Right atrium auricular region (tissue), 2 donors: Measurements from ENCODE around the gene NANOGP8. TPM values are rescaled to one million over a fixed set of nuclear protein-coding genes. Genes with fewer than 3 reads are reported as not detected.

Experiments
- DNase-seq: peaks from one replicate; pipeline ENCODE4 v3.0.0-alpha.2; 2019; ENCODE audit warnings: low spot score
- H3K27ac ChIP-seq, 2 donors: fragments of 200-600 bp; sonication (generic); 1 replicate in 1 of 2; 2 replicates in 1 of 2; pipeline ENCODE4 v1.5.1; 2016 to 2019
- H3K27me3 ChIP-seq, 2 donors: fragments of 200-600 bp; sonication (generic); one replicate each; pipeline versions ENCODE4 v1.5.1 to v1.6.0; 2017 to 2019
- H3K36me3 ChIP-seq: fragments of 200-600 bp; sonication (generic); one replicate; pipeline ENCODE4 v1.5.1; 2016
- H3K4me1 ChIP-seq, 2 donors: fragments of 200-600 bp; sonication (generic); one replicate each; pipeline versions ENCODE4 v1.5.1 to v1.6.0; 2017 to 2019
- H3K4me3 ChIP-seq, 2 donors: fragments of 200-600 bp; sonication (generic); 1 replicate in 1 of 2; 2 replicates in 1 of 2; pipeline ENCODE4 v1.5.1; 2017 to 2019; ENCODE audit warnings: mild to moderate bottlenecking in 1 of 2, moderate library complexity in 1 of 2
- H3K9me3 ChIP-seq, 2 donors: fragments of 200-600 bp; sonication (generic); one replicate each; pipeline ENCODE4 v1.5.1; 2019
- CTCF ChIP-seq, 2 donors: fragments of 200-600 bp; sonication (generic); IDR thresholded peaks; one replicate each; pipeline ENCODE4 v1.5.1; 2019; ENCODE audit warnings: antibody characterized with exemption in 2 of 2
- total RNA-seq, 2 donors: library from RNA; depleted of rRNA; stranded (reverse); fragments of >200 nt; gene quantifications; one replicate each; pipeline ENCODE4 v1.1.0, GENCODE V29; 2016

Gene NANOGP8
- total RNA-seq, 2 donors from 2014 or later, result 0.39 TPM; not detected in 1

DNA sequence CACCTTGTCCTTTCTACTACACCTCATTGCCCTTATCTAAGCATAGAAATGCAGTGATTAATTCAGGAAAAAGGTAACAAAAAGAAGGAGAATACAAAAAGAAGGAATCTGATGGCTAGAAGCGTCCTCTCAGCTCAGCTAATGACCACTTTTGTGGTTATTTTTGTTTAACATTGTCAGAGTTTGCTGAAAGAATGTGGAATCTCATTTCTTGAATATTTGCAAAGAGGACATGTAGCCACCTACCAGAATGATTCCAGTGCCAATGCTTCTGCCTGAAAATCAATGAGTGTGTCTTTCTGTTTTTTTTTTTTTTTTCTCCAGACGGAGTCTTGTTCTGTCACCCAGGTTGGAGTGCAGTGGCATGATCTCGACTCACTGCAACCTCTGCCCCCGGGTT lies 24.5 kb downstream of the NANOGP8 start:
- no peak overlapping the region for H3K4me3 ChIP-seq
- no peaks in the 10 kb centered on the region for H3K36me3 ChIP-seq
- H3K27ac ChIP-seq, result no peak overlapping the region
- no peaks in the 10 kb centered on the region for H3K9me3 ChIP-seq
- H3K27me3 ChIP-seq, result no peaks in the 10 kb centered on the region
- H3K4me1 ChIP-seq, result no peaks in the 10 kb centered on the region
- no peak for TF ChIP-seq CTCF (IDR thresholded peaks at IDR 0.05)
- no peak for DNase-seq

DNA sequence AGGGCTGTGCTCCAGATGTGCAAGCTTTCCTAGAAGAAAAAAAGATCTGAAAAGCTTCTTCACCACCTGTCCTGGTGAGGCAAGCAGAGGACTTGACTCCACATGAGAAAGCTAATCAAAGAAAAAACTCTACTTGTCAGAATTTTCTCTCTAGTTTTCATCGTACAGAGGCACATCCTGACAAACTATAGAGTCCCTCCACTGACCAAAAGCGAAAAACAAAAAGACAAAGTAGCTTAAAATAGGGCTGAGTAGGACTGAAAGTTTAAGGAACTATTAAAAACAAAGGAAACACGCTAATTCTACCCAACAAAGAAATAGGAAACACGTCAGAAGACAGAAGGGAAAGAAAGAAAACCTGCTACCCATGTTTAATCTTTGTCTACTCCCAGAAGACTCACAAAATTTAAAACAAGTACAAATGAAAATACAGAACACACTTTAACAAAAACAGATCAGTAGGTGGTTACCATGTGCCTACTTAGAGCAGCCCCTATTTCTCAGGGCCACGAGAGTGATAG lies 26.5 kb downstream of the NANOGP8 start:
- Histone ChIP-seq H3K4me3 (no peak overlapping the region), H3K9me3 (no peaks in the 10 kb centered on the region), H3K36me3 (no peaks in the 10 kb centered on the region), H3K27me3 (no peaks in the 10 kb centered on the region), H3K4me1 (no peaks in the 10 kb centered on the region), H3K27ac (no peak overlapping the region)
- DNase-seq, result no peak
- no peak for TF ChIP-seq CTCF (IDR thresholded peaks at IDR 0.05)

DNA sequence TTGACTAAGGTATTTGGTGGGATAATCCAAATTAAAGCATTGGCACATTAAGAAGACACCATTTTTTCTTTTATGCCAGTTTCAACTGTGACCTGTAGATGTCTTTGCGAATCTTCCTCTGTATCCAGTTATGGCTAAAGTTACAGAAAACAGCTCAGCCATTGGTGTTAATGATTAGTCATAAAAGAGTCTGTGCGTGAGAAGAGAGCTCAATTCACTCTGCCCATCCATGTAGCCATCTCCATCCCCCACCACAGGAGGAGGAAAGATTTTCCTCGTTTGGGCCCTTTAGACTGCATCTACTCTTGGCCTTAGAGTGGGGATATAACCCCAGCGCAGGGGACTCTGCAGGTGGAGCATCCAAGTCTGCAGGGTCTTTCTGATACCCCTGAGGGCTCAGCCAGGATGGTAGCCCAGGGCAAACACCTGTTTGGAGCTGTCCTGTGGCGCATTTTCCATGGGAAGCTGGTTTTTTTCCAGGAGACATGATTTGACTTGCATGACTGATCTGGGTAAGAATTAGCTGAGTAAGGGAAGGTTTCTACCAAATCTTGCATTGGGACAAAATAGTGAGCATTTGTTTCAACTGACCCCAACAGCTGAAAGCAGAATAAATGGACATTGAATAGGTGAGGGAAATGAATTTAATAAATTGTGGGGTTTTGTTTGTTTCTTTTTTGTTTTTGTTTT lies 29.5 kb downstream of the NANOGP8 start:
- TF ChIP-seq CTCF (IDR thresholded peaks at IDR 0.05), result no peak
- no peak overlapping the region for H3K27ac ChIP-seq

DNA sequence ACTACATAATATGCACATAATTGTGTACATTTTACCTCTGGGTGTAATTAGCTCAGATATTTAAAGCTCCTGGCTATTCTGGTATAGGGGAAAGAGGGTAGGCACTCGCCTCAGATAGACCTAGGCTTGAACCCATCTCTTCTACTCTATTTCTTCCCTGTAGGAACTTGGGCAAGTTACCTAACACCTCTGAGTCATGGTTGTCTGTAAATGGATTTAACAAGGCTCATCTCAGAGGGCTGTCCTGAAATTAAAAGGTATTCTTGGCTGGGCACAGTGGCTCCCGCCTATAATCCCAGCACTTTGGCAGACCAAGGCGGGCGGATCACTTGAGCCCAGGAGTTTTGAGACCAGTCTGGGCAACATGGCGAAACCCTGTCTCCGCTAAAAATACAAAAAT lies 30.7 kb downstream of the NANOGP8 start:
- Histone ChIP-seq H3K27ac (no peak overlapping the region), H3K36me3 (no peaks in the 10 kb centered on the region), H3K9me3 (no peaks in the 10 kb centered on the region), H3K27me3 (no peaks in the 10 kb centered on the region), H3K4me3 (no peak overlapping the region), H3K4me1 (no peaks in the 10 kb centered on the region)
- no peak for DNase-seq
- TF ChIP-seq CTCF (IDR thresholded peaks at IDR 0.05), result no peak

More for the DNA sequence above, 29.5 kb downstream of the NANOGP8 start:
- no peaks in the 10 kb centered on the region for H3K27me3 ChIP-seq
- H3K9me3 ChIP-seq, result no peaks in the 10 kb centered on the region
- H3K4me1 ChIP-seq, result no peaks in the 10 kb centered on the region
- H3K36me3 ChIP-seq, result no peaks in the 10 kb centered on the region
- H3K4me3 ChIP-seq, result no peak overlapping the region
- DNase-seq, result no peak

GRCh38 chr15:35047996-35048395 lies 37.1 kb downstream of the NANOGP8 start:
- no peaks in the 10 kb centered on the region for H3K9me3 ChIP-seq
- TF ChIP-seq CTCF (IDR thresholded peaks at IDR 0.05), result no peak
- no peaks in the 10 kb centered on the region for H3K4me1 ChIP-seq

GRCh38 chr15:35047528-35047927 lies 37.6 kb downstream of the NANOGP8 start:
- no peaks in the 10 kb centered on the region for H3K9me3 ChIP-seq
- TF ChIP-seq CTCF (IDR thresholded peaks at IDR 0.05), result no peak

More at GRCh38 chr15:35047996-35048395, 37.1 kb downstream of the NANOGP8 start:
- no peak overlapping the region for H3K27ac ChIP-seq
- no peaks in the 10 kb centered on the region for H3K27me3 ChIP-seq
- DNase-seq, result no peak
- H3K4me3 ChIP-seq, result no peak overlapping the region
- no peaks in the 10 kb centered on the region for H3K36me3 ChIP-seq

More at GRCh38 chr15:35047528-35047927, 37.6 kb downstream of the NANOGP8 start:
- Histone ChIP-seq H3K27me3 (no peaks in the 10 kb centered on the region), H3K4me1 (no peaks in the 10 kb centered on the region), H3K27ac (no peak overlapping the region), H3K4me3 (no peak overlapping the region), H3K36me3 (no peaks in the 10 kb centered on the region)
- no peak for DNase-seq
